Endothelial cell of umbilical vein (primary cell): ENCODE results near the gene ELAVL1. TPM values are rescaled to one million over a fixed set of nuclear protein-coding genes. Genes with fewer than 3 reads are reported as not detected.
A peak's percentile ranks its signal among the peaks of the same experiment; 100 is the strongest.

ENCODE experiments used
- BruUV-seq: library from RNA; stranded (reverse); fragments of 400-500 nt; replicated peaks from 2 replicates; lab custom pipeline; 2021; lab: Mats Ljungman, UMichigan
- CTCF ChIA-PET: fragments of 300-600, 350-600 bp; sonication (Branson Sonifier 250); formaldehyde crosslinking; loops from one replicate; lab custom pipeline; 2021; ENCODE audit warnings: antibody characterized with exemption, inconsistent platforms; lab: Charles Lee
- POLR2A ChIA-PET: fragments of 300-600, 350-600 bp; sonication (Branson Sonifier 250); formaldehyde crosslinking; loops from one replicate; lab custom pipeline; 2021; ENCODE audit warnings: antibody characterized with exemption, inconsistent platforms; lab: Charles Lee
- DNase-seq: peaks from one replicate; pipeline ENCODE4 v3.0.0-alpha.2; 2011; ENCODE audit warnings: low read depth, low spot score
- FAIRE-seq: peaks from 2 replicates; lab custom pipeline; 2011; peaks lifted over from hg19 to GRCh38; lab: Jason Lieb, UNC
- H2AFZ ChIP-seq: 2 replicates; pipeline ENCODE4 v1.6.0; 2012; ENCODE audit warnings: low read depth, low read length, control low read depth, inconsistent platforms
- H3K27ac ChIP-seq: 2 replicates; pipeline ENCODE4 v1.5.1; 2011; ENCODE audit warnings: low read depth, mild to moderate bottlenecking, control low read depth, low read length, moderate library complexity; ENCODE audit not compliant: insufficient read depth
- H3K27me3 ChIP-seq, 2 experiments: 2 replicates each; pipeline versions ENCODE4 v1.6.0 to v1.6.1; 2011; ENCODE audit warnings: low read length in 2 of 2, mixed read lengths in 1 of 2; ENCODE audit not compliant: control insufficient read depth in 2 of 2, insufficient read depth in 2 of 2
- H3K36me3 ChIP-seq, 2 experiments: 2 replicates in 1 of 2; 3 replicates in 1 of 2; pipeline ENCODE4 v1.5.1; 2011; ENCODE audit warnings: low read length in 2 of 2, mild to moderate bottlenecking in 1 of 2, moderate library complexity in 1 of 2; ENCODE audit not compliant: control insufficient read depth in 2 of 2, insufficient read depth in 2 of 2; ENCODE audit errors: extremely low read depth in 1 of 2
- H3K4me1 ChIP-seq: 3 replicates; pipeline ENCODE4 v1.5.1; 2011; ENCODE audit warnings: mild to moderate bottlenecking, low read length; ENCODE audit not compliant: control insufficient read depth, insufficient read depth; ENCODE audit errors: extremely low read depth
- H3K4me2 ChIP-seq: 2 replicates; pipeline ENCODE4 v1.6.1; 2011; ENCODE audit warnings: low read length, control low read depth, mixed read lengths; ENCODE audit not compliant: insufficient read depth
- H3K4me3 ChIP-seq, 3 experiments: fragments of 200-600 bp in 1 of 3; sonication (generic), shearing (Covaris generic) in 1 of 3; replicated peaks in 1 of 3; 2 replicates each; pipeline ENCODE4 v1.5.1; 2011 to 2016; ENCODE audit warnings: control low read depth in 3 of 3, low read length in 3 of 3, mild to moderate bottlenecking in 2 of 3, inconsistent platforms in 1 of 3, low read depth in 1 of 3, moderate library complexity in 1 of 3; ENCODE audit not compliant: insufficient read depth in 1 of 3
- H3K79me2 ChIP-seq: 2 replicates; pipeline ENCODE4 v1.6.0; 2012; ENCODE audit warnings: low read length, inconsistent platforms; ENCODE audit not compliant: control insufficient read depth, insufficient read depth
- H3K9ac ChIP-seq: replicated peaks from 2 replicates; pipeline ENCODE3; 2011; ENCODE audit warnings: low read length, control low read depth; ENCODE audit not compliant: insufficient read depth; ENCODE audit errors: extremely low read depth
- H3K9me1 ChIP-seq: replicated peaks from 3 replicates; pipeline ENCODE4 v1.6.0; 2011; ENCODE audit warnings: mild to moderate bottlenecking, low read length; ENCODE audit not compliant: control insufficient read depth, insufficient read depth; ENCODE audit errors: extremely low read depth
- H3K9me3 ChIP-seq: replicated peaks from 2 replicates; pipeline ENCODE4 v1.5.1; 2012; ENCODE audit warnings: low read length, inconsistent platforms; ENCODE audit not compliant: control insufficient read depth, insufficient read depth
- H4K20me1 ChIP-seq: replicated peaks from 2 replicates; pipeline ENCODE3; 2011; ENCODE audit warnings: mild to moderate bottlenecking, low read length; ENCODE audit not compliant: control insufficient read depth, insufficient read depth; ENCODE audit errors: extremely low read depth
- EZH2 ChIP-seq: IDR thresholded peaks from 2 replicates; pipeline ENCODE4 v1.6.1; 2012; ENCODE audit warnings: borderline replicate concordance, low read depth, mild to moderate bottlenecking, moderate library complexity, low read length, inconsistent platforms; ENCODE audit not compliant: severe bottlenecking
- FOS ChIP-seq: IDR thresholded peaks from 2 replicates; pipeline ENCODE4 v1.6.1; 2011; ENCODE audit warnings: mild to moderate bottlenecking, low read length, moderate library complexity, borderline replicate concordance; ENCODE audit not compliant: insufficient read depth
- MYC ChIP-seq: IDR thresholded peaks from one replicate; pipeline ENCODE4 v1.6.1; 2011; ENCODE audit warnings: mild to moderate bottlenecking, low read depth, low read length
- POLR2A ChIP-seq: IDR thresholded peaks from 2 replicates; pipeline ENCODE4 v1.6.1; 2012; ENCODE audit warnings: low read depth, mild to moderate bottlenecking, control low read depth, low read length
- POLR2AphosphoS5 ChIP-seq: IDR thresholded peaks from 2 replicates; pipeline ENCODE4 v1.6.1; 2012; ENCODE audit warnings: low read depth, mild to moderate bottlenecking, control low read depth, low read length, moderate library complexity; ENCODE audit not compliant: insufficient read depth
- dilution Hi-C: fragments of 300-500 bp; cut with MboI; formaldehyde crosslinking; loops from one replicate; pipeline ENCODE4 v1.15.0; 2019; ENCODE audit warnings: low sequenced_read_pairs; ENCODE audit not compliant: extremely low pct_ligation_motif_present
- intact Hi-C: fragments of 100-400 bp; cut with micrococcal nuclease; formaldehyde crosslinking; loops from one replicate; pipeline ENCODE4 v1.10.0; 2022
- polyA plus RNA-seq, 4 experiments: library from polyadenylated mRNA; depleted of rRNA in 3 of 4; stranded (reverse) in 3 of 4; unstranded in 1 of 4; fragments of >200 nt; gene quantifications; 2 replicates each; pipeline versions ENCODE4 v1.2.1 to v1.2.3, GENCODE V29; 2011 to 2012; ENCODE audit warnings: missing spikeins in 1 of 4
- total RNA-seq: library from RNA; stranded (reverse); gene quantifications from 2 replicates; pipeline ENCODE4 v1.2.3, GENCODE V29; 2021
- TF ChIP-seq, protein P1 (sequence below), 2 donors: IDR thresholded peaks; 1 replicate in 1 of 2; 2 replicates in 1 of 2; pipeline ENCODE4 v1.5.1; 2011; ENCODE audit warnings: low read length in 2 of 2, mild to moderate bottlenecking in 2 of 2, moderate library complexity in 2 of 2, control low read depth in 1 of 2, inconsistent platforms in 1 of 2, low read depth in 1 of 2; ENCODE audit not compliant: insufficient read depth in 1 of 2; ENCODE audit errors: extremely low read depth in 1 of 2
- TF ChIP-seq, protein P2 (sequence below): IDR thresholded peaks from 2 replicates; pipeline ENCODE4 v1.6.1; 2011; ENCODE audit not compliant: insufficient read depth, insufficient read length

Gene ELAVL1
- total and polyA plus RNA-seq, 2 donors (not counting 3 experiments of a cell fraction or from before 2014, with no cell fraction given) = 46.8 to 134 TPM

DNA sequence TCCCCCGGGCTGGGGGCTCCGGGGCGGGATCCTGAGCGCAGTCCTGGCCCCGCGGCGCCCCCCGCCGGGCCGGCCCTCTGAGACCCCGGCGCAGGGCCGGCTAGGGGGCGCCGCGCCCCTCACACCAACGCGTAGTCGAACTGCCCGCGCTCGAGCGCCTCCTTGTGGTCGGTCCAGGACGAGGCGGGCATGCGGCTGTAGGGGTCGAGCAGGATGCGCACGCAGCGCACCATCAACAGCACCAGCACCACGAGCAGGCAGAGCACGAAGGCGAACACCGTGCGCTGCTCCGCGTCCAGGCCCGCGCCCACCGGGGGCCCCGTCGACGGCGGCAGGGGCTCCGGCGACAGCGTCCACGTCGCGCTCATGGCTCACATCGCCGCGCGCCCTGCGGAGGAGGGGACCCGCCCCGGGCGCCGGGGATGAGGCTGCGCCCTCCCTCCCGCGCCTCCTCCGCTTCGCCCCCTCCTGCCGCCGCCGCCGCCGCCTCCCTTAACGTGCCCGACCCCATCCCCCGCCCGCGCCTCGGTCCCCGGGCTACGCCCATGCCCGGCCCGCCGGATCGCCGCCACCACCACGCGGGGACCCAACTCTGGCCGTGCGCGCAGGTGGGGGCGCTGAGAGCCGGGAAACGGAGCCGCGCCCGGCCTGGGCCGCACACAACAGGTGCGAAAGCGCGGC lies 80.1 kb downstream of the ELAVL1 start:
- no peaks in the 10 kb centered on the region for H4K20me1 ChIP-seq
- dilution Hi-C loops (no loop called here), intact Hi-C loops (loop anchor here (1.0 kb wide), 1 partner anchor 72 kb away; no protein-coding TSS in a partner anchor)
- no peak overlapping the region for H3K27ac ChIP-seq
- peak overlapping the region; percentile 60 for H2AFZ ChIP-seq
- FAIRE-seq (peak; percentile 56), DNase-seq (peak; percentile 79)
- TF ChIP-seq EZH2 = no peak
- TF ChIP-seq, protein P1, sequence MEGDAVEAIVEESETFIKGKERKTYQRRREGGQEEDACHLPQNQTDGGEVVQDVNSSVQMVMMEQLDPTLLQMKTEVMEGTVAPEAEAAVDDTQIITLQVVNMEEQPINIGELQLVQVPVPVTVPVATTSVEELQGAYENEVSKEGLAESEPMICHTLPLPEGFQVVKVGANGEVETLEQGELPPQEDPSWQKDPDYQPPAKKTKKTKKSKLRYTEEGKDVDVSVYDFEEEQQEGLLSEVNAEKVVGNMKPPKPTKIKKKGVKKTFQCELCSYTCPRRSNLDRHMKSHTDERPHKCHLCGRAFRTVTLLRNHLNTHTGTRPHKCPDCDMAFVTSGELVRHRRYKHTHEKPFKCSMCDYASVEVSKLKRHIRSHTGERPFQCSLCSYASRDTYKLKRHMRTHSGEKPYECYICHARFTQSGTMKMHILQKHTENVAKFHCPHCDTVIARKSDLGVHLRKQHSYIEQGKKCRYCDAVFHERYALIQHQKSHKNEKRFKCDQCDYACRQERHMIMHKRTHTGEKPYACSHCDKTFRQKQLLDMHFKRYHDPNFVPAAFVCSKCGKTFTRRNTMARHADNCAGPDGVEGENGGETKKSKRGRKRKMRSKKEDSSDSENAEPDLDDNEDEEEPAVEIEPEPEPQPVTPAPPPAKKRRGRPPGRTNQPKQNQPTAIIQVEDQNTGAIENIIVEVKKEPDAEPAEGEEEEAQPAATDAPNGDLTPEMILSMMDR (IDR thresholded peaks at IDR 0.05; ENCODE audit: extremely low read depth in 1 of 2, insufficient read depth in 1 of 2, low read depth in 1 of 2, low read length in 2 of 2) = peak; percentile 95 to 96
- TF ChIP-seq POLR2A = no peak
- TF ChIP-seq, protein P2, sequence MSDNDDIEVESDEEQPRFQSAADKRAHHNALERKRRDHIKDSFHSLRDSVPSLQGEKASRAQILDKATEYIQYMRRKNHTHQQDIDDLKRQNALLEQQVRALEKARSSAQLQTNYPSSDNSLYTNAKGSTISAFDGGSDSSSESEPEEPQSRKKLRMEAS = peak; percentile 95
- TF ChIP-seq POLR2AphosphoS5 = peak; percentile 29
- peak; percentile 80 for TF ChIP-seq MYC
- no peak for TF ChIP-seq FOS
- no peaks in the 10 kb centered on the region for H3K27me3 ChIP-seq
- ChIA-PET POLR2A (no interaction called here), CTCF (no interaction called here)
- peaks cover 0 to 5% of the 10 kb centered on the region in 2 experiments for H3K36me3 ChIP-seq
- no peak overlapping the region for H3K9ac ChIP-seq
- H3K9me3 ChIP-seq = no peaks in the 10 kb centered on the region
- peak overlapping the region in 2 of 3 experiments; percentile 18 to 29 for H3K4me3 ChIP-seq
- peaks cover 28% of the 10 kb centered on the region for H3K4me1 ChIP-seq
- H3K9me1 ChIP-seq = no peaks in the 10 kb centered on the region
- BruUV-seq = no TSS peak
- H3K79me2 ChIP-seq = no peaks in the 10 kb centered on the region
- H3K4me2 ChIP-seq = peak overlapping the region; percentile 14
